ENCODE measurements around the gene F9. TPM values are rescaled to one million over a fixed set of nuclear protein-coding genes. Genes with fewer than 3 reads are reported as not detected.

The F9 gene
- total and polyA plus RNA-seq, 5 experiments from 2014 or later: not detected

Other genes with a start within 250 kb of the F9 start
- gene MCF2, start 177.4 kb downstream of the F9 start, total RNA-seq: 1 to 10 TPM; 1.3 to 1.5 TPM
- under 1 TPM in 2 of 3 donors, not detected in 1; 0.13 to 0.39 TPM for gene MCF2, start 177.4 kb downstream of the F9 start, polyA plus RNA-seq

Measured in naive thymus-derived CD8-positive, alpha-beta T cell (primary cell).